Endothelial cell of umbilical vein (primary cell): Measurements from ENCODE around the gene ADARB2. TPM values are rescaled to one million over a fixed set of nuclear protein-coding genes. Genes with fewer than 3 reads are reported as not detected.

Experiments used
- BruUV-seq: library from RNA; stranded (reverse); fragments of 400-500 nt; replicated peaks from 2 replicates; lab custom pipeline; 2021; lab: Mats Ljungman, UMichigan
- CTCF ChIA-PET: fragments of 300-600, 350-600 bp; sonication (Branson Sonifier 250); formaldehyde crosslinking; loops from one replicate; lab custom pipeline; 2021; ENCODE audit warnings: antibody characterized with exemption, inconsistent platforms; lab: Charles Lee
- POLR2A ChIA-PET: fragments of 300-600, 350-600 bp; sonication (Branson Sonifier 250); formaldehyde crosslinking; loops from one replicate; lab custom pipeline; 2021; ENCODE audit warnings: antibody characterized with exemption, inconsistent platforms; lab: Charles Lee
- DNase-seq: peaks from one replicate; pipeline ENCODE4 v3.0.0-alpha.2; 2011; ENCODE audit warnings: low read depth, low spot score
- FAIRE-seq: peaks from 2 replicates; lab custom pipeline; 2011; peaks lifted over from hg19 to GRCh38; lab: Jason Lieb, UNC
- H2AFZ ChIP-seq: 2 replicates; pipeline ENCODE4 v1.6.0; 2012; ENCODE audit warnings: low read depth, low read length, control low read depth, inconsistent platforms
- H3K27ac ChIP-seq: 2 replicates; pipeline ENCODE4 v1.5.1; 2011; ENCODE audit warnings: low read depth, mild to moderate bottlenecking, control low read depth, low read length, moderate library complexity; ENCODE audit not compliant: insufficient read depth
- H3K27me3 ChIP-seq, 2 experiments: 2 replicates each; pipeline versions ENCODE4 v1.6.0 to v1.6.1; 2011; ENCODE audit warnings: low read length in 2 of 2, mixed read lengths in 1 of 2; ENCODE audit not compliant: control insufficient read depth in 2 of 2, insufficient read depth in 2 of 2
- H3K36me3 ChIP-seq, 2 experiments: 2 replicates in 1 of 2; 3 replicates in 1 of 2; pipeline ENCODE4 v1.5.1; 2011; ENCODE audit warnings: low read length in 2 of 2, mild to moderate bottlenecking in 1 of 2, moderate library complexity in 1 of 2; ENCODE audit not compliant: control insufficient read depth in 2 of 2, insufficient read depth in 2 of 2; ENCODE audit errors: extremely low read depth in 1 of 2
- H3K4me1 ChIP-seq: 3 replicates; pipeline ENCODE4 v1.5.1; 2011; ENCODE audit warnings: mild to moderate bottlenecking, low read length; ENCODE audit not compliant: control insufficient read depth, insufficient read depth; ENCODE audit errors: extremely low read depth
- H3K4me2 ChIP-seq: 2 replicates; pipeline ENCODE4 v1.6.1; 2011; ENCODE audit warnings: low read length, control low read depth, mixed read lengths; ENCODE audit not compliant: insufficient read depth
- H3K4me3 ChIP-seq, 3 experiments: fragments of 200-600 bp in 1 of 3; sonication (generic), shearing (Covaris generic) in 1 of 3; replicated peaks in 1 of 3; 2 replicates each; pipeline ENCODE4 v1.5.1; 2011 to 2016; ENCODE audit warnings: control low read depth in 3 of 3, low read length in 3 of 3, mild to moderate bottlenecking in 2 of 3, inconsistent platforms in 1 of 3, low read depth in 1 of 3, moderate library complexity in 1 of 3; ENCODE audit not compliant: insufficient read depth in 1 of 3
- H3K79me2 ChIP-seq: 2 replicates; pipeline ENCODE4 v1.6.0; 2012; ENCODE audit warnings: low read length, inconsistent platforms; ENCODE audit not compliant: control insufficient read depth, insufficient read depth
- H3K9ac ChIP-seq: replicated peaks from 2 replicates; pipeline ENCODE3; 2011; ENCODE audit warnings: low read length, control low read depth; ENCODE audit not compliant: insufficient read depth; ENCODE audit errors: extremely low read depth
- H3K9me1 ChIP-seq: replicated peaks from 3 replicates; pipeline ENCODE4 v1.6.0; 2011; ENCODE audit warnings: mild to moderate bottlenecking, low read length; ENCODE audit not compliant: control insufficient read depth, insufficient read depth; ENCODE audit errors: extremely low read depth
- H3K9me3 ChIP-seq: replicated peaks from 2 replicates; pipeline ENCODE4 v1.5.1; 2012; ENCODE audit warnings: low read length, inconsistent platforms; ENCODE audit not compliant: control insufficient read depth, insufficient read depth
- H4K20me1 ChIP-seq: replicated peaks from 2 replicates; pipeline ENCODE3; 2011; ENCODE audit warnings: mild to moderate bottlenecking, low read length; ENCODE audit not compliant: control insufficient read depth, insufficient read depth; ENCODE audit errors: extremely low read depth
- CTCF ChIP-seq, 2 donors: IDR thresholded peaks; 1 replicate in 1 of 2; 2 replicates in 1 of 2; pipeline ENCODE4 v1.5.1; 2011; ENCODE audit warnings: low read length in 2 of 2, mild to moderate bottlenecking in 2 of 2, moderate library complexity in 2 of 2, control low read depth in 1 of 2, inconsistent platforms in 1 of 2, low read depth in 1 of 2; ENCODE audit not compliant: insufficient read depth in 1 of 2; ENCODE audit errors: extremely low read depth in 1 of 2
- EZH2 ChIP-seq: IDR thresholded peaks from 2 replicates; pipeline ENCODE4 v1.6.1; 2012; ENCODE audit warnings: borderline replicate concordance, low read depth, mild to moderate bottlenecking, moderate library complexity, low read length, inconsistent platforms; ENCODE audit not compliant: severe bottlenecking
- FOS ChIP-seq: IDR thresholded peaks from 2 replicates; pipeline ENCODE4 v1.6.1; 2011; ENCODE audit warnings: mild to moderate bottlenecking, low read length, moderate library complexity, borderline replicate concordance; ENCODE audit not compliant: insufficient read depth
- GATA2 ChIP-seq: IDR thresholded peaks from 2 replicates; pipeline ENCODE4 v1.7.0; 2011; ENCODE audit warnings: low read depth, mild to moderate bottlenecking, moderate library complexity, mixed read lengths, low read length; ENCODE audit not compliant: insufficient read length, insufficient read depth
- JUN ChIP-seq: IDR thresholded peaks from 2 replicates; pipeline ENCODE4 v1.6.1; 2011; ENCODE audit warnings: borderline replicate concordance, low read depth; ENCODE audit not compliant: insufficient read length, insufficient read depth
- MYC ChIP-seq: IDR thresholded peaks from one replicate; pipeline ENCODE4 v1.6.1; 2011; ENCODE audit warnings: mild to moderate bottlenecking, low read depth, low read length
- POLR2A ChIP-seq: IDR thresholded peaks from 2 replicates; pipeline ENCODE4 v1.6.1; 2012; ENCODE audit warnings: low read depth, mild to moderate bottlenecking, control low read depth, low read length
- POLR2AphosphoS5 ChIP-seq: IDR thresholded peaks from 2 replicates; pipeline ENCODE4 v1.6.1; 2012; ENCODE audit warnings: low read depth, mild to moderate bottlenecking, control low read depth, low read length, moderate library complexity; ENCODE audit not compliant: insufficient read depth
- dilution Hi-C: fragments of 300-500 bp; cut with MboI; formaldehyde crosslinking; loops from one replicate; pipeline ENCODE4 v1.15.0; 2019; ENCODE audit warnings: low sequenced_read_pairs; ENCODE audit not compliant: extremely low pct_ligation_motif_present
- intact Hi-C: fragments of 100-400 bp; cut with micrococcal nuclease; formaldehyde crosslinking; loops from one replicate; pipeline ENCODE4 v1.10.0; 2022
- polyA plus RNA-seq, 4 experiments: library from polyadenylated mRNA; depleted of rRNA in 3 of 4; stranded (reverse) in 3 of 4; unstranded in 1 of 4; fragments of >200 nt; gene quantifications; 2 replicates each; pipeline versions ENCODE4 v1.2.1 to v1.2.3, GENCODE V29; 2011 to 2012; ENCODE audit warnings: missing spikeins in 1 of 4
- total RNA-seq: library from RNA; stranded (reverse); gene quantifications from 2 replicates; pipeline ENCODE4 v1.2.3, GENCODE V29; 2021
- TF ChIP-seq, protein P1 (sequence below): IDR thresholded peaks from 2 replicates; pipeline ENCODE4 v1.6.1; 2011; ENCODE audit not compliant: insufficient read depth, insufficient read length

Gene ADARB2
- total and polyA plus RNA-seq, 2 donors (not counting 3 experiments of a cell fraction or from before 2014, with no cell fraction given) = not detected

DNA sequence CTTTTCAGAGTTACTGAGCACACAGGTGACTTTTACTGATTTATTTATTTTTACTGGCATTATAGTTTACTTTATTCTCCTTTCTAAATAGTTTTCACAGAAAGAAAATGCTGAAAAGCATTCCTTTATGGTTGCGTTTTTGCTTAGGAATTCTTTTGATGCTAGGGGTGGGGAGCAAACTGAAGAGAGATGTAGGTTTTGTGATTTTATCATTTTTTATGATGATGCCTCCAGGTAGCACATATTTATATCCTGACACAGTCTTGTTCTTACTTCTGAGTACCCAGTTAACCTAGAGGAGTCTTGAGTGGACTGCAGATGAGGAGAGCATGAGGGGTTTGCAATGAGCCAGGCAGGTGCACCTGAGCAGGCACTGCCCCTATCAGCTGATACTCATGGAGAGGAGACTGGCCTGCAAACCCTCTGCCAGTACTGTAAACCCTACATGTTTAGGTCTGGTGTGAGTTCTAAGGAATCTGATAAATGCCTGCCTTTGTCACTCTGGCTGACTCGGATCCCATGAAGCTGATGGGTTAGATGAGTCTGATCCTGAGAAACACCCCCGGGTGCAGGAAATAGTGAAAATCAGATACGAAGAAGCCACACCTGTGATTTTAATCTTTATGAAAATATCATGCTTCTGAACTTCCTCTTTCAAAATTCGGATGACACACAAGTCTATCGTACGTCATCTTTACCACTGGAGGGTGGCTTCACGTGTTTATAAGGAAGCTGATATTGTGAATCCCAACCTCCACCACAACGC is 378.3 kb downstream of the ADARB2 start:
- Histone ChIP-seq H3K27ac (no peak overlapping the region), H3K9me1 (no peaks in the 10 kb centered on the region), H3K27me3 (no peaks in the 10 kb centered on the region), H3K4me1 (no peaks in the 10 kb centered on the region), H3K79me2 (no peaks in the 10 kb centered on the region), H2AFZ (no peak overlapping the region), H3K36me3 (no peaks in the 10 kb centered on the region), H3K4me2 (no peak overlapping the region), H4K20me1 (no peaks in the 10 kb centered on the region), H3K9ac (no peak overlapping the region), H3K4me3 (no peak overlapping the region), H3K9me3 (no peaks in the 10 kb centered on the region)
- FAIRE-seq (no peak), DNase-seq (no peak)
- no peak for TF ChIP-seq CTCF (IDR thresholded peaks at IDR 0.05; ENCODE audit: extremely low read depth in 1 of 2, insufficient read depth in 1 of 2, low read depth in 1 of 2, low read length in 2 of 2)
- TF ChIP-seq GATA2 = no peak
- no peak for TF ChIP-seq JUN
- TF ChIP-seq MYC = no peak
- no peak for TF ChIP-seq POLR2AphosphoS5
- TF ChIP-seq, protein P1, sequence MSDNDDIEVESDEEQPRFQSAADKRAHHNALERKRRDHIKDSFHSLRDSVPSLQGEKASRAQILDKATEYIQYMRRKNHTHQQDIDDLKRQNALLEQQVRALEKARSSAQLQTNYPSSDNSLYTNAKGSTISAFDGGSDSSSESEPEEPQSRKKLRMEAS = no peak
- TF ChIP-seq POLR2A = no peak
- no peak for TF ChIP-seq FOS
- no peak for TF ChIP-seq EZH2
- BruUV-seq = no TSS peak
- ChIA-PET CTCF (no interaction called here), POLR2A (no interaction called here)
- dilution Hi-C loops (no loop called here), intact Hi-C loops (no loop called here)
